C4-2B (cell line): ENCODE measurements around the gene C11orf58.

Source experiments
- ZFX ChIP-seq: fragments of 450-650 bp; IDR thresholded peaks from 2 replicates; pipeline ENCODE4 v1.6.1; 2017
- TF ChIP-seq, protein P1 (sequence below): fragments of 450-650 bp; conservative IDR thresholded peaks from 2 replicates; pipeline ENCODE4 v1.5.1; 2017; ENCODE audit warnings: mild to moderate bottlenecking

DNA sequence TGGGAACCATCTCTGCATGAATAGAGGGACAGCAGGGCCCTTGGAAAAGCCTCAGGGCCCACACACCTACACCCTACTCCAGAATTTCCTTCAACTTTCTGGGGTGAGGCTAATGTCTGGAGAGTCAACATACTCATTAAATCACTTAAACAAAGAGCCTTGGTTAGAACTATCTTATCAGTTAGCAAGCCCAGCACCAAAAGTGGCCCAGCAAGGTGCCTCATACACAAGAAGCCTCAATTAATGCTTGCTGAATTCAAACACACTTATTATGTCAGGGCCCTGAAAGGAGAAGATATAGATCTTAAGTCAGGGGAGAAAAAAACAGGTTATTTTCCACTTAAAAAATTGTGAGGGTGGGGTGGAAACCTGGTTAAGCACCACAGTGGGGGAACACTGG lies 61.4 kb downstream of the C11orf58 start:
- TF ChIP-seq, protein P1, sequence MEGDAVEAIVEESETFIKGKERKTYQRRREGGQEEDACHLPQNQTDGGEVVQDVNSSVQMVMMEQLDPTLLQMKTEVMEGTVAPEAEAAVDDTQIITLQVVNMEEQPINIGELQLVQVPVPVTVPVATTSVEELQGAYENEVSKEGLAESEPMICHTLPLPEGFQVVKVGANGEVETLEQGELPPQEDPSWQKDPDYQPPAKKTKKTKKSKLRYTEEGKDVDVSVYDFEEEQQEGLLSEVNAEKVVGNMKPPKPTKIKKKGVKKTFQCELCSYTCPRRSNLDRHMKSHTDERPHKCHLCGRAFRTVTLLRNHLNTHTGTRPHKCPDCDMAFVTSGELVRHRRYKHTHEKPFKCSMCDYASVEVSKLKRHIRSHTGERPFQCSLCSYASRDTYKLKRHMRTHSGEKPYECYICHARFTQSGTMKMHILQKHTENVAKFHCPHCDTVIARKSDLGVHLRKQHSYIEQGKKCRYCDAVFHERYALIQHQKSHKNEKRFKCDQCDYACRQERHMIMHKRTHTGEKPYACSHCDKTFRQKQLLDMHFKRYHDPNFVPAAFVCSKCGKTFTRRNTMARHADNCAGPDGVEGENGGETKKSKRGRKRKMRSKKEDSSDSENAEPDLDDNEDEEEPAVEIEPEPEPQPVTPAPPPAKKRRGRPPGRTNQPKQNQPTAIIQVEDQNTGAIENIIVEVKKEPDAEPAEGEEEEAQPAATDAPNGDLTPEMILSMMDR = no peak
- no peak for TF ChIP-seq ZFX
